Activated naive CD4-positive, alpha-beta T cell treated with Interleukin-2 at 50 U/mL for 16 hours (primary cell): ENCODE measurements around the gene WDR27.
"Not testable (repeated sequence)": the region's sequence is repeated elsewhere in the genome, so short reads cannot be mapped to it uniquely, and the experiment has no call there.

Source experiments
- DNase-seq: peaks from one replicate; pipeline ENCODE4 v3.0.0-alpha.2; 2020

The WDR27 gene

DNA sequence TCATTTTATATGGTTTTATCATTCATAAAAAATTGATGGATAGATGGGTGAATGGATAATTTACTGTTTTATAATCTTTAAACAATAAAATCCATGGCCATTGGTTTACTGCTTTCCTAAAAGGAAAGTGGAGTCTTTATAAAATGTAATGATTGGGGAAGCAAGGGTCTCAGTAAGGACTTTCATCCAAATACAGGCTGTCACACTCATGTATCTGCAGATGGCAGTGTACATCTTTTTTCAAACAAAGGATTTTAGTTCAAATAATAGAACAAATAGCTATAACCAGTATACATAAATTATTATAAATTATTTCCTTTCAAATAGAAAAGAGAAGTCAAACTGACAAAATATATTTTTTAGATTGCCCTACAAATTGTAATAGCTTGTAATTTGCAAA lies 190.0 kb downstream of the WDR27 start:
- DNase-seq = not testable (repeated sequence)

DNA sequence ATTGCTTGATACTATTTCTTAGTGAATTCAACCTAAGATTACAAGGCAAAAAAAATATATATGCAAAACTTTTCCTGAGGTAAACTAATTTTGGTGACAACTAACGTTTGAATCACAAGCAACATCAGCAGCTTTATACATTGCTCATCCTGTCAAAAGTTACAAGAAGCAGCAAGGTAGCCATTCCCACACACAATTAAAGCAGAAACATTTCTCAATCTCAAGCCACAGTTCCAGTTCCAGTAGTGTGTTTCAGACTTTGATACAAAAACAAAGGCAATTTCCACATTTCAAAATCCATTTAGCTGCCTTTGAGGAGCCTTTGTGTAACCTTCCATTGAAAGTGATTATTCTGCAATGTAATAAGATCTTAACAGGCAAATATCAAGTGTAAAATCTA lies 191.0 kb downstream of the WDR27 start:
- no peak for DNase-seq

DNA sequence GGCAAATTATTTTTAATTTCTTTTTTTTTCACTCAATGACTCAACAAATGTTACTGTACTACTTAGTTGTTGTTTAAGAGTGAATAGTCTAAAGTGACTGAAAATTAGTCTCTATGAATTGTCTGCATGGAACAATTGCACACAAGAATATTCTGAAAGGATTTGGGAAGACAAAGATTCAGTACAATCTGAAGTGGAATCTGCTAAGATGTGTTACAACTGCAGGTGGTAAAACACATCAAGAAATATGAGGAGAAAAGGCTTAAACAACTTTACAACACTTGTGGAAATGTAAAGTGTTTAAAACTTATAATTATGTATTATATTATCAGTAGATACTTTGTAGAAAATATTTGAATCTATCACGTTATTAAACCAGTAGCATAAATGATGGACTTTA lies 193.4 kb downstream of the WDR27 start:
- no peak for DNase-seq

DNA sequence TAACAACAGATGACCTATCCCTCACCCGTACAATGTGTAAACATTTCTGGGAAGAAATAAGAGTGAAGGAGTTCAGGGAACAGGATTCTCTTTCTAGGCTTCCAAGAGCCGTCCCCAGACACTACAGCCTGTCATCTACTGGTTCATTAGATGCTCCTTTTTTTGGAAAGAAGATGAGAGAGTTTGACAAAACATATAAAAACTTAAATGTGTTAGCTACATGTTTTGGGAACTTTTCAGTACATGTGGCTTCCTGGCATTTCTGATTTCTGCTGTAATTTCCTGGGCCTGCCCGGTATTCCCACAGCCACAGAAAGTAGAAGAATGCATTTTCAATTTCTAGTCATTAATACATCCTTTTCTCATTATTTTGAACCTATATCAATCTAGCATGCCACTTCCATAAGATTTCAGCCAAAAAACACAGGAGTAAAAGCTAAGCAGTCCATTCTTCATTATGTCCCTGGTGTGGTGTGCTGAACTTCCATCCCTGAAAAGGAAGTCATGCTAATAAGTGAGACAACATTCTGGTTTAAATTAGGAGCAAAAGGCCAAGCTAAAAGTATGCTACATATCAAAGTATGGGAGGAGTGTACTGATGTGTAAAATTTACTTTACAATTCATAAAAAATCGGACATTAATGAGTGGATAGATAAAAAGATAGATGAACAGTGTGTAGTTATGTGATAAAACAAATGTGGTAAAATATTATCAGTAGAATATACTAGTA lies 198.2 kb downstream of the WDR27 start:
- no peak for DNase-seq

DNA sequence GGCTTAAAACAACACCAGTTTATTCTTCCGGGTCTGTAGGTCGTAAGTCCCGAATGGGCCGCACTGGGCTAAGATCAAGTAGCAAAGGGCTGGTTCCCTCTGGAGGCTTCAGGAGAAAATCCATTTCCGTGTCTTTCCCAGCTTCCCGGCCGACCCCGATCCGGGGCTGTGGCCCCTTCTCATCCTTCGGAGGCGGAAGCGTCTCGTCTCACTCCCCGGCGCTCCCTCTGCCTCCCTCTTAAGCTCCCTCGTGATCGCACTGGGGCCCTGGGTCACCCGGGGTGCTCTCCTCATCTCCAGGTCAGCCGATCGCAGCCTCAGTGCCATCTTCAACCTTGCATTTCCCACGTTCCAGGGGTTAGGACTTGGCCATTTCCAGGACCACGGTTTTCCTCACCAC lies 199.4 kb downstream of the WDR27 start:
- no peak for DNase-seq

DNA sequence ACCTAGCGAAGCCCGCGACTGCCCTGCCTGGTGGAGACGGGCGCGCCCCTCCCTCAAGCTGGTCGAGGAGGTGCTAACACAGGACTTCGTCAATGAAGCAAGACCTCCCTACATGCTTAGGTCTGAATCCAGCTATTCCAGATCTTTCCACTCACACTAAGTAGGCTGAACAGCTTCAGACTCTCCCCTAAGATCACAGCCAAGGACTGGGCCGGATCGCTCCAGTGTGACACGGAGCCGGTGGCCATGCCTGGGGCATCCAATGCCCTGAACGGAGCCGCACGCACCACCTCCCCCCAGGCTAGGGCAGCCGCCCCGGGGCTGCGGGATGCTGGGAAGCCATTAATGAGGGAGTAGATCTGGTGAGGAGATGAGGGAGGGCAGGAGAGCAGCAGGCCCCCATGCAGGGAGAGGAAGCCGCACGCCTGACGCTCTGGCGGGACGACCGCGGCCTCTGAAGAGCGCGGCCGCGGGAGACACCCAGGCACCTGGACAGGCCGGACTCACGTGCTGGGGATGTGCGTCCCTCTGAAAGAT lies 200.0 kb downstream of the WDR27 start:
- DNase-seq = no peak

DNA sequence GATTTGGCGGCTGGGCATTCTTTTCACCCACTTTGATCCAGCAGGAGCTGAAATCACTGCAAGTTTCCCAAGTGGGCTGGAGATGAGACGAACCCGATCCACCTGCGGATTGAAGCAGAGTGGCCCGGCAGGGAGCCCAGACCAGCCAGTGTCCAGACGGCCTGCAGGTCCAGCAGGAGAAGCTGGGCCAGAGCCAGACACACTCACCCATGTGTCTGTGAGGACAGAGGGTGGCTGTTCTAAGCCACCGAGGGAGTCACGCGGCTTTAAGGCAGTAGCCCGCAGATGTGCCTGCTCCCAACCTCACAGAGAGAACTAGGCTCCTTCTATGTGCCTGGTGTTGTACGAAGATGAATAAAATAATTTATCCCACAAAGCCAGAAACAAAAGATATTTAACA lies 200.7 kb downstream of the WDR27 start:
- DNase-seq = no peak

DNA sequence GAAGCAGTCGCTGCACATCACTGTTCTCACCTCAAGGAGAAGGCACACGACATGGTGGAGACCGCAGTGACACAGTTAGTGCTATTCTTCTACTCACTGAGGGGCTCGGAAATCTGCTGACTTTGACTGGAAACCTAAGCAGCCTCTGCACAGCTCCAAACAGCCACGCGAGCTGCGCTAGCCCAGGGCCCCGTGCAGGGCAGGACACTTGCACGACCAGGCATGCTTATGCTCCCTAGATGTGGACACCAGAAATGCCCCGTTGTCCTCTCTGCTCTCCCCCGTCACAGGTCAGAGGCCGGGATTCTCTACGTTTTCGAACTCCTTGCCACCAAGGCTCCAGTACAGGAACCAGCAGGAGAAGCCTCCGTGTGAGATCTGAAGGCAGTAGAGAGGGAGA lies 201.1 kb downstream of the WDR27 start:
- DNase-seq = no peak

DNA sequence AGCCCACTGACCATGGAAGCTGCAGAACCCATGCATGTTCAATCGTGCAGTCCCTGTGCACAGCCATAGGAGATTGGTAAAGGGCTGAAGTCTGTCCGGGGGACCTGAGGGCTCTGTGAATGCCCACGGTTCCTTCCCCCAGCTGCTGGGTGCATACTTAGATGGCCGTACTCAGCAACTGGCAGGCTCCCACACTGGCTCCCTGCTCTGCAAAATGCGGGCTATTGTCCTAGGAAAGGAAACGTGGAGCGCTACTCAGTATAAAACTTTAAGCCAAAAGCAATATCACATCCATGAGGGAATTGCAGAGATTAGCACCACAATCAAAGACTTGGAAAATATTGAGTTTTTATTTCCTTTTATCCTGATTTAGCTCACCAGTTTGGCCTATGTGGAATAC lies 202.0 kb downstream of the WDR27 start:
- no peak for DNase-seq

DNA sequence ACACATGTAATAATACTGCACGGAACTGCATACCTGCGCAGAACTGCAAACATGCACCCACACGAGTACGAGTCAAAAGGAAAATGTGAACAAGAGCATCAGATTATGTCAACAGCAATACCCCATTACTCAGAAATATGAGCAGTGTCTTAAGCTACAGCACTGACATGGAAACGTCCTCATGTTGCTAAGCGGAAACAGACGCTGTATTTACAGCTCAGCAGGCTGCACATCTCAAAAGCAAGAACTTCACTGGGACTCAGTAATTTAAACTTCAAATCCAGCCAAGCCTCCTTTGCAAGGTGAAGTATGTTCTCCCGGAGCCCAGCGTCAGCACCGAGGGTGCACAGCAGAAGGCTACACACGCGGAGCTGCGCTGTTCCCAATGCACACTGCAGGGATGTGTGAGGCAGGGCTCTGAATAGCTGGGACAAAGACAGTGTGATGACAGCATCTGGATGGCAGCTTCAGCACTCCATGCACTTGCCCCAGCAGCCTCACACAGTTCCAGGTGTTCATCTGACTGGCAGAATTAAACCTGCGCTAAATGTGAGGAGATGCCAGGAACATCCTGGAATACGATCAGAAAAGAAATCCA lies 202.8 kb downstream of the WDR27 start:
- no peak for DNase-seq

DNA sequence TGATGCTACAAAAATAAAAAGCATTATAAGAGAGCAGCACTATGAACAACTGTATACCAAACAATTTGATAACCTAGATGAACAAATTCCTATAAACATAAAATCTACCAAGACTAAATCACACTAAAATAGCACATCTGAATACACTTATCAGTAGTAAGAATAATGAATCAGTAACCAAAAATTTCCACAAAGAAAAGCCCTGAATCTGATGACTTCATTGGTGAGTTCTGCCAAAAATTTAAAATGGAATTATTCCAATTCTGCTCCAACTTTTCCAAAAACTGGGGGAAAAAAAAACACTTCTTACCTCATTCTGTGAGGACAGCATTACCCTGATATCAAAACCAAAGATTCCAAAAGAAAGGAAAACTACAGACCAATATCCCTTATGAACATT lies 206.2 kb downstream of the WDR27 start:
- no peak for DNase-seq

DNA sequence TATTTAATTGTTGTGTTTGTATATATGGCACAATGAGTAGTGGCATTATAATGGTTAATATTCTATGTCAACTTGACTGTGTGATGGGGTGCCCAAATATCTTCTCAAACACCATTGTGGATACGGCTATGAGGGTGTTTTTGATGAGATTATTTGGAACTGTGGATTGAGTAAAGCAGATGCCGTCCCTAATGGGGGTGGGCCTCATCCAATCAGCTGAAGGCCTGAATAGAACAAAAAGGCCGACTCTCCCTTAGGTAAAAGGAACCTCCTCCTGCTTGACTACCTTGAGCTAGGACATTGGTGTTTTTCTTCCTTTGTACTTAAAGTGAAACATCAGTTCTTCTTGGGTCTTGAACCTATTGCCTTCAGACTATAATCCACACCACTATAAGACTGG lies 207.8 kb downstream of the WDR27 start:
- no peak for DNase-seq

DNA sequence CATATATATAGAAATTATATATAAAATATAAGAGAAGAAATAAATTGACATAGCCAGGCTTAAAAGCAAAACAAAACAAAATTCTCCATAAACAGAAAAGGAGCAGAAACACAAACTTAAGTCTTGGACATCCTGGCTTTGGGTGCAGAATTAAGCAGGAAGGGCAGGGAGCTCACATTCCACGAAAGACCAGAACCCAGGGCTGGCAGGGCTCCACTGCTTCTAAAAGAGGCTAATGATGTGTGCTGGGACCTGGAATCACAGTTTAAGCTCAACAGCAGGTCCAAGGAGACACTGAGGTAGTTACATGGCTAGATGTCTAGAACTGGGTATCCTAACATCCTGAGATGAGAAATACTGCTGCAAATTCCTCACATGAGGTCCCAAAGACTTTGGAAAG lies 210.3 kb downstream of the WDR27 start:
- DNase-seq = no peak

DNA sequence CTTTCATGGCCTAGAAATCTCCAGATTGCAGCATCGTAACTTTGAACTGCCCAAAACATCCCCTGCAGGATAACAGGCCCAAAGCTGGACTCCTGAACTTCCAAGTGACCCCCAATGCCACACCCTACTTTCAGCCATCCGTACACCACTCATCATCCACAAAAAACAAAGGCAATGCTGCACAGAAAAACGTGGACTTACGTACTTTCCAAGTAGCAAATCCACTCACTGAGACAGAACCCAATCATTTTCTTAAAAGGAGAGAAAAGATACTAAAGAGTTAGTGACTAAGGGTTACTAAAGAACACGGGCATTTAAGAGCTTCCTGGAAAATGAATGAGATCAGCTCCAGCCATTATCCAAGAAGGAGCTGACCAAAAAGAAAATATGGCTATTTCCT lies 211.0 kb downstream of the WDR27 start:
- DNase-seq = no peak

DNA sequence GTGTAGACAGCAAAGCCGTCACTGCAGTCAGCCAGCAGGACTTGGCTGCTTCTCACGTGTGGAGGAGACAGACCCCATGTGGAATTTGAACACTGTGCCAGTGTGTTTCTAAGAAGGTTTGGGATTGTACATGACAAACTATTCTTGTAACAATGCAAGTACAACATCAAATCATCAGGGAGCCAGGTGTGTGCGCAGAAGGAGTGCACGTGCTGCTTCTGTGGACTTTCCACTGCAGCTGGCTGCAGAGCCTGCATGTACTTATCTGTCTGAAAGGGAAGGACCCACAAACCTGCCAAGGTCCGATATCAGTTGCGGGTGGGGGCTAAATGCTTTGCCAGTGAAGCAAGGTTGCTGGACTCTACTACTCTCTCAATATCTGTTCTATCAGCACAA lies 211.6 kb downstream of the WDR27 start:
- no peak for DNase-seq

DNA sequence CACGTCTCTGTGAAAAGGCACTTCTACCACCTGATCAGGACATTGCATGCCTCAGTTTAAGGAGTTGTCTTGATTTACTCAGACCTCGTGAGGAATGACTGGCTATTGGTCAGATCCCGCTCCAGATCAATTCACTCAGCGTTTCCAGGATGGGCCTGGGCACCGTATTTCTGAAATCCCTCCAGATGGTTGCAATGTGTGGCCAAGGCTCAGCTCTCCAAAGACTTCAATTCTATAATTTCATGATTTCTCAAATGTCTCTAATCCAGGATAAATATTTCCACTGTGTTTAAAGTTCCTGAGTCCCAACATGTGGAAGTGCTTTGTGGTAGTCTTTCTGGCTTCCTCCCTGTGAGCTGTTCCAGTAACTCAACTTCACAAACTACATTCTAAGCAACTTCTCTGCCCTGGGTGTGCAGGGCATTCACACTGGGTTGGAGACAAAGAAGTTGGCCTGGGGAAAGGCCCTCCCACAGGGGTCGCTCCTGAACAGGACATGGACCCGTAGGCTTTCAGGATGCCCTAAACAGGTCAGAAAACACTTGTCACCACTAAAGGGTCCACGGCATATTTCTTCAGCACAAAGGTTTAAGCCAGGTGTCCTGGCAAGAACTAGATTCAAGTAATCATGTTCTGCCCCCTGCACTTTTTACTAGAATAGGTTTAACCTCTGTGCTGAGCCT lies 212.1 kb downstream of the WDR27 start:
- DNase-seq = no peak

DNA sequence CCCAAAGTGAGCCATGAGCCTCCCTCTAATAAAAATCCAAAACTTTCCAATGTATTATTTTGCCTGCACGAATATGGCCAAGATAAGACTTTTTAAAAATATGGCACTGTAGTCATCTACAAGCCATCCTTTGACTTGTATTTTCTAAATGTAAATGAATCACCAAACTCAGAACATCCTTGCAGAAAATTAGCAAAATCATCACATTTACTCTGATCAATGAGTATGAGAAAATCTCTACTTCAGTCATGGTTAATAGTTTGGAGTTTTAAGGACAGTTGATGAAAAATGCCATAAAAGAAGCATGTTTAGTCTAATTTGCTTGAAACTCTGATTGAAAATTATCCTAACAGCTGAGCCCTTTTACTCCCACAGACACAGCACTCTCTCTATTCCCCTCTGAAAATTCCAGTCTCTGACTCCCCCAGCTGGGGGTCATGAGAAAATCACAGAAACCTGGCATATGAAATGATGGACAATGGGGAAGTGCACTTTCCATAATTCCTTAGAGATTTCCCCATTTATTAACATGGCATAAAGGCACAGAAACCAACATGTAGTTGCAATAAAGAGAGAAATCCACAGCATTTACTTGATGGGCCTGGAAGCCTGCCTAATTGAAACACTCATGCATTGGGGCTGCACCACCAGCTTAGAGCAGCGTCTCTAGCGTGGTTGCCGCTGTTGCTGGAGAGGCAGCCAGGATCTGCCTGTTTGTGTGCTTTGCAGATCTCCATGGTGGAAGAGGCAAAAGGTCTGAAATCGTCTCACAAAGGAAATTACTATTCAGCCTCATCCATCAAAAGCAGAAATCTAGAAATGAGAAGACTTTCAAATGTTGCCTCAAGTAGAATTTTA lies 214.0 kb downstream of the WDR27 start:
- DNase-seq = no peak

DNA sequence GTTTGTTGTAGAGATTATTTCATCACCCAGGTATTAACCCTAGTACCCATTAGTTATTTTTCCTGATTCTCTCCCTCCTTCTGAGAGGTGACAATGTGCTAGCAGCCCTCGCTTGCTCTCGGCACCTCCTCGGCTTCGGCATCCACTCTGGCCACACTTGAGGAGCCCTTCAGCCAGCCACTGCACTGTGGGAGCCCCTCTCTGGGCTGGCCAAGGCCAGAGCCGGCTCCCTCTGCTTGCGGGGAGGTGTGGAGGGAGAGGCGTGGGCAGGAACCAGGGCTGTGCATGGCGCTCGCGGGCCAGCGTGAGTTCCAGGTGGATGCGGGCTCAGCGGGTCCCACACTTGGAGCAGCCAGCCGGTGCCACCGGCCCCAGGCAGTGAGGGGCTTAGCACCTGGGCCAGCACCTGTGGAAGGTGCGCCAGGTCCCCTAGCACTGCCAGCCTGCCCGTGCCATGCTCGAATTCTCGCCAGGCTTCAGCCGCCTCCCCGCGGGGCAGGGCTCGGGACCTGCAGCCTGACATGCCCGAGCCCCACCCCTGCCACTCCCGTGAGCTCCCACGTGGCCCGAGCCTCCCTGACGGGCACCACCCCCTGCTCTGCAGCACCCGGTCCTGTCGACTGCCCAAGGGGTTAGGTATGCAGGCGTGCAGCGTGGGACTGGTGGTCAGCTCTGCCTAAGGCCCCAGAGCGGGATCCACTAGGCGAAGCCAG lies 221.9 kb downstream of the WDR27 start:
- DNase-seq = no peak

DNA sequence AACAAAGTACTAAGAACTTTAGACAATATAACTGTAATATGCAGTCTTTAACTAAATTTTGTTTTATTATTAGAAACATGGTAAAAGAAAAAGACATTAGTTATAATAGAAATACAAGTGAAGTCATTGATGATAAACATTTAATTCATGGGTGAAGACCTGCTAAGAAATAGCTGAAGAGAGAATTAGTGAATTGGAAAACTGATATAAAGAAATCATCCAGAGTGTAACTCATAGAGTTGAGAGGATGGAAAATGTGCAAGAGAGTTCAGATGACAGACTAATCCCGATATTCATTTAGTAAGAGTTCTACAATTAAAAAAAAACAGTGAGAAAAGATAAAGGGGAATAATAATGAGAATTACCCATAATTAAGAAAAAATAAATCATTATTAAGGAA lies 227.5 kb downstream of the WDR27 start:
- no peak for DNase-seq

DNA sequence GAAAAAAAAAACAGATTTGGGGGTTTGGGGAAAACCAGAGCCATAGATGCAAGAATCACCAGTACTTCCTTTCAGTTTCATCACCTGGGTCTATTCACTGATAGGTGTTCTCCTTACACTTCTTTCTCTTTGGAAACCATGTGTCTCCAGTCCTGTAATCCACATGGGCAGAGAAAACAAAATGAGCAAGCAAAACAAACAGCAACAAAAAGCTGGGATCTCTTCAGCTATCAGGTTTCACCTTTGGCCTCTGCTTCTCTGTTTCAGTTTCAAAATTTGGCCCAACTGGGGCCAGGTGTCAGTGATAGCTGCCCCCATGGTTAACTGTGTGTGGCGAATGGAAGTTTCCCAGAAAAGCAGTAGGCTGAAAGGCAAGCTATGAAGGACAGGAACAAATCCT lies 228.2 kb downstream of the WDR27 start:
- DNase-seq = no peak

DNA sequence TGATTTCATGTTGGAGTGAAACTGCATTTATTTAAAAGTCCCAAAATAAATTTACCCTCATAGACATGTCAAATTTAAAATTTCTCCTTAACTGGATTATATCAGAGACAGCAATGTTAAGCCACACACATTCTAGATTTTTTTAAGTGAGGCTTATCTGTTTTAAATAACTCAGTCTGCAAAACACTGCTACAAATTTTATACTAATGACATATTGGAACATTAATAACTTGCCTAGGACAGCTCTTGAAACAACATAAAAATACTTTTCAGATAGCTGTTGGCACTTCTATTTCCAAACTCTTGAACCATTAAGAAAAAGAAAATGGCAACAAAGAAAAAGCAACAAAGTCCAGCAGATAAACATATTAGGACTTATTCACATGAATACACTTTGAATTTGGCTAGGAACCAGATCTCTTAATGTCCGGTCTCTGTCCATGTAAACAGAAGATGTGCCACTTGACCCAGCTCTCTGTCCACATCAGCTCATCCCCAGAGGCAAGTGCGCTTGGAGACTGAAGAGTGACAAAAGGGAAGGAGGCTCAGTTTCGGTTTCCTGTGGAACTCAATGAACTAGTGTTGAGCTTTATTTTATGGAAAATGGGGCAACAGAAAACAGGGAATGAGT lies 228.9 kb downstream of the WDR27 start:
- no peak for DNase-seq

DNA sequence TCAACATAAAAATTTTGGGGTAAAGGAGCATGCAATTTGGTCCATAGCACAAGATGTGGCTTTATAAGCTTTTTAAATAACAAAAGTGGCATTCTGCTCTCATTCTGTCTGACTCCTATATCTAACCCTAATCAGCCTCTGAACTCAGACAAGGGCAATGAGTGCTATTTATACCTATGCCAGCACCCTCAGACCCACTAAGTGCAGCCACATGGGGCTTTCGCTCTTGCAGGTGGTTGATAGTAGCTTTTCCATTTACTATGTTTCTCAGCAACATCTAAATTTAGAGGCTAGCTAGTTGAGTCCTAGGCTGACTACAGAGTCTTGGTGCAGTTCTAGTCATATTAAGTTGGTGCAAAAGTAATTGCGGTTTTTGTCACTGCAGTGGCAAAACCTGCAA lies 231.0 kb downstream of the WDR27 start:
- DNase-seq = no peak
